Measurements from ENCODE around the gene FBRS. TPM values are rescaled to one million over a fixed set of nuclear protein-coding genes. Genes with fewer than 3 reads are reported as not detected.

Gene FBRS
- total and polyA plus RNA-seq, 2 donors, result 19.0 to 60.8 TPM

GRCh38 chr16:30667361-30667905 is 9.2 kb downstream of the FBRS start:
- 97% methylated on average over 11 of the region's 11 CpGs for whole genome bisulfite sequencing

GRCh38 chr16:30668393-30668792 is 10.2 kb downstream of the FBRS start:
- Histone ChIP-seq H3K4me3 (ENCODE audit: low read length in 2 of 2) (no peak overlapping the region), H3K27me3 (ENCODE audit: control insufficient read depth in 2 of 2, insufficient read depth in 1 of 2, low read length in 1 of 2) (no peaks in the 10 kb centered on the region), H3K9me3 (ENCODE audit: control insufficient read depth in 2 of 2, insufficient read depth in 1 of 2, low read length in 1 of 2) (no peaks in the 10 kb centered on the region), H3K4me1 (ENCODE audit: control insufficient read depth in 2 of 2, insufficient read depth in 2 of 2, low read length in 2 of 2) (peaks cover 0 to under 1% of the 10 kb centered on the region in 2 donors), H3K36me3 (ENCODE audit: control insufficient read depth in 2 of 2, insufficient read depth in 2 of 2, low read length in 1 of 2) (peaks cover 73 to 74% of the 10 kb centered on the region in 2 donors), H3K27ac (ENCODE audit: low read depth in 1 of 2, low read length in 1 of 2) (no peak overlapping the region)
- DNase-seq (ENCODE audit: low read depth in 6 of 9, low spot score in 9 of 9), result no peak
- WGBS, result 96% methylated on average over 12 of the region's 12 CpGs

More at GRCh38 chr16:30667361-30667905, 9.2 kb downstream of the FBRS start:
- Histone ChIP-seq H3K9me3 (ENCODE audit: control insufficient read depth in 2 of 2, insufficient read depth in 1 of 2, low read length in 1 of 2) (no peaks in the 10 kb centered on the region), H3K27me3 (ENCODE audit: control insufficient read depth in 2 of 2, insufficient read depth in 1 of 2, low read length in 1 of 2) (no peaks in the 10 kb centered on the region), H3K4me1 (ENCODE audit: control insufficient read depth in 2 of 2, insufficient read depth in 2 of 2, low read length in 2 of 2) (peaks cover 0 to 3% of the 10 kb centered on the region in 2 donors), H3K36me3 (ENCODE audit: control insufficient read depth in 2 of 2, insufficient read depth in 2 of 2, low read length in 1 of 2) (peaks cover 83 to 84% of the 10 kb centered on the region in 2 donors), H3K27ac (ENCODE audit: low read depth in 1 of 2, low read length in 1 of 2) (no peak overlapping the region), H3K4me3 (ENCODE audit: low read length in 2 of 2) (no peak overlapping the region)
- DNase-seq (ENCODE audit: low read depth in 6 of 9, low spot score in 9 of 9), result no peak

GRCh38 chr16:30669026-30669902 is 11.0 kb downstream of the FBRS start:
- no peak overlapping the region for H3K4me3 ChIP-seq (ENCODE audit: low read length in 2 of 2)
- 97% methylated on average over 41 of the region's 41 CpGs for WGBS
- H3K9me3 ChIP-seq (ENCODE audit: control insufficient read depth in 2 of 2, insufficient read depth in 1 of 2, low read length in 1 of 2), result no peaks in the 10 kb centered on the region
- H3K27ac ChIP-seq (ENCODE audit: low read depth in 1 of 2, low read length in 1 of 2), result no peak overlapping the region
- H3K36me3 ChIP-seq (ENCODE audit: control insufficient read depth in 2 of 2, insufficient read depth in 2 of 2, low read length in 1 of 2), result peaks cover 65% of the 10 kb centered on the region in 2 donors
- no peaks in the 10 kb centered on the region for H3K4me1 ChIP-seq (ENCODE audit: control insufficient read depth in 2 of 2, insufficient read depth in 2 of 2, low read length in 2 of 2)
- DNase-seq (ENCODE audit: low read depth in 6 of 9, low spot score in 9 of 9), result no peak
- H3K27me3 ChIP-seq (ENCODE audit: control insufficient read depth in 2 of 2, insufficient read depth in 1 of 2, low read length in 1 of 2), result no peaks in the 10 kb centered on the region

- Histone ChIP-seq H3K9me3 (ENCODE audit: control insufficient read depth in 2 of 2, insufficient read depth in 1 of 2, low read length in 1 of 2) (no peaks in the 10 kb centered on the region), H3K27me3 (ENCODE audit: control insufficient read depth in 2 of 2, insufficient read depth in 1 of 2, low read length in 1 of 2) (no peaks in the 10 kb centered on the region), H3K27ac (ENCODE audit: low read depth in 1 of 2, low read length in 1 of 2) (no peak overlapping the region), H3K36me3 (ENCODE audit: control insufficient read depth in 2 of 2, insufficient read depth in 2 of 2, low read length in 1 of 2) (peaks cover 56% of the 10 kb centered on the region in 2 donors), H3K4me3 (ENCODE audit: low read length in 2 of 2) (no peak overlapping the region), H3K4me1 (ENCODE audit: control insufficient read depth in 2 of 2, insufficient read depth in 2 of 2, low read length in 2 of 2) (no peaks in the 10 kb centered on the region)
- 96% methylated on average over 14 of the region's 14 CpGs for WGBS
- no peak for DNase-seq (ENCODE audit: low read depth in 6 of 9, low spot score in 9 of 9)
Measured at GRCh38 chr16:30669903-30670824, 11.9 kb downstream of the FBRS start.

GRCh38 chr16:30675143-30675542 is 16.9 kb downstream of the FBRS start:
- no peak overlapping the region for H3K4me3 ChIP-seq (ENCODE audit: low read length in 2 of 2)
- H3K27ac ChIP-seq (ENCODE audit: low read depth in 1 of 2, low read length in 1 of 2), result no peak overlapping the region
- no peaks in the 10 kb centered on the region for H3K9me3 ChIP-seq (ENCODE audit: control insufficient read depth in 2 of 2, insufficient read depth in 1 of 2, low read length in 1 of 2)
- peaks cover 7 to 8% of the 10 kb centered on the region in 2 donors for H3K36me3 ChIP-seq (ENCODE audit: control insufficient read depth in 2 of 2, insufficient read depth in 2 of 2, low read length in 1 of 2)
- no peak for DNase-seq (ENCODE audit: low read depth in 6 of 9, low spot score in 9 of 9)
- no peaks in the 10 kb centered on the region for H3K4me1 ChIP-seq (ENCODE audit: control insufficient read depth in 2 of 2, insufficient read depth in 2 of 2, low read length in 2 of 2)
- H3K27me3 ChIP-seq (ENCODE audit: control insufficient read depth in 2 of 2, insufficient read depth in 1 of 2, low read length in 1 of 2), result no peaks in the 10 kb centered on the region
- WGBS, result 93% methylated on average over 10 of the region's 10 CpGs

- Histone ChIP-seq H3K4me1 (ENCODE audit: control insufficient read depth in 2 of 2, insufficient read depth in 2 of 2, low read length in 2 of 2) (no peaks in the 10 kb centered on the region), H3K4me3 (ENCODE audit: low read length in 2 of 2) (no peak overlapping the region), H3K9me3 (ENCODE audit: control insufficient read depth in 2 of 2, insufficient read depth in 1 of 2, low read length in 1 of 2) (no peaks in the 10 kb centered on the region), H3K27ac (ENCODE audit: low read depth in 1 of 2, low read length in 1 of 2) (no peak overlapping the region), H3K36me3 (ENCODE audit: control insufficient read depth in 2 of 2, insufficient read depth in 2 of 2, low read length in 1 of 2) (no peaks in the 10 kb centered on the region), H3K27me3 (ENCODE audit: control insufficient read depth in 2 of 2, insufficient read depth in 1 of 2, low read length in 1 of 2) (no peaks in the 10 kb centered on the region)
- WGBS, result 97% methylated on average over 11 of the region's 11 CpGs
- no peak for DNase-seq (ENCODE audit: low read depth in 6 of 9, low spot score in 9 of 9)
Measured at GRCh38 chr16:30677931-30678585, 19.8 kb downstream of the FBRS start.

- Histone ChIP-seq H3K4me3 (ENCODE audit: low read length in 2 of 2) (no peak overlapping the region), H3K4me1 (ENCODE audit: control insufficient read depth in 2 of 2, insufficient read depth in 2 of 2, low read length in 2 of 2) (no peaks in the 10 kb centered on the region), H3K27me3 (ENCODE audit: control insufficient read depth in 2 of 2, insufficient read depth in 1 of 2, low read length in 1 of 2) (no peaks in the 10 kb centered on the region), H3K36me3 (ENCODE audit: control insufficient read depth in 2 of 2, insufficient read depth in 2 of 2, low read length in 1 of 2) (no peaks in the 10 kb centered on the region), H3K9me3 (ENCODE audit: control insufficient read depth in 2 of 2, insufficient read depth in 1 of 2, low read length in 1 of 2) (no peaks in the 10 kb centered on the region), H3K27ac (ENCODE audit: low read depth in 1 of 2, low read length in 1 of 2) (no peak overlapping the region)
- 89% methylated on average over 3 of the region's 3 CpGs for WGBS
- DNase-seq (ENCODE audit: low read depth in 6 of 9, low spot score in 9 of 9), result no peak
Measured at GRCh38 chr16:30678586-30678970, 20.3 kb downstream of the FBRS start.

GRCh38 chr16:30680326-30680725 is 22.1 kb downstream of the FBRS start:
- no peak overlapping the region for H3K27ac ChIP-seq (ENCODE audit: low read depth in 1 of 2, low read length in 1 of 2)
- no peaks in the 10 kb centered on the region for H3K36me3 ChIP-seq (ENCODE audit: control insufficient read depth in 2 of 2, insufficient read depth in 2 of 2, low read length in 1 of 2)
- H3K9me3 ChIP-seq (ENCODE audit: control insufficient read depth in 2 of 2, insufficient read depth in 1 of 2, low read length in 1 of 2), result no peaks in the 10 kb centered on the region
- no peaks in the 10 kb centered on the region for H3K4me1 ChIP-seq (ENCODE audit: control insufficient read depth in 2 of 2, insufficient read depth in 2 of 2, low read length in 2 of 2)
- no peak for DNase-seq (ENCODE audit: low read depth in 6 of 9, low spot score in 9 of 9)
- 98% methylated on average over 3 of the region's 3 CpGs for WGBS
- no peaks in the 10 kb centered on the region for H3K27me3 ChIP-seq (ENCODE audit: control insufficient read depth in 2 of 2, insufficient read depth in 1 of 2, low read length in 1 of 2)
- H3K4me3 ChIP-seq (ENCODE audit: low read length in 2 of 2), result no peak overlapping the region
